DND-41 (cell line): ENCODE data around the gene SEMA6A.

Experiments
- ATAC-seq: fragments of 200-7000 bp; cut with Tn5 transposase; 3 replicates; pipeline ENCODE4 v1.9.1; 2021; ENCODE audit warnings: low read depth; ENCODE audit not compliant: insufficient read depth
- DNase-seq: peaks from one replicate; pipeline ENCODE4 v3.0.0-alpha.2; 2020
- H2AFZ ChIP-seq: 2 replicates; pipeline ENCODE4 v1.6.0; 2012; ENCODE audit warnings: low read depth, low read length
- H3K27ac ChIP-seq: 2 replicates; pipeline ENCODE4 v1.5.1; 2012; ENCODE audit warnings: low read length, inconsistent platforms
- H3K27me3 ChIP-seq: fragments of 200-600 bp; sonication (generic); 2 replicates; pipeline ENCODE4 v1.6.0; 2012; ENCODE audit warnings: low read length, mild to moderate bottlenecking, inconsistent platforms; ENCODE audit not compliant: insufficient read depth, poor library complexity
- H3K36me3 ChIP-seq: 2 replicates; pipeline ENCODE4 v1.5.1; 2012; ENCODE audit warnings: low read length, inconsistent platforms; ENCODE audit not compliant: insufficient read depth
- H3K4me1 ChIP-seq: 2 replicates; pipeline ENCODE4 v1.5.1; 2012; ENCODE audit warnings: mild to moderate bottlenecking, low read length; ENCODE audit not compliant: insufficient read depth
- H3K4me2 ChIP-seq: 2 replicates; pipeline ENCODE4 v1.6.0; 2012; ENCODE audit warnings: mild to moderate bottlenecking, moderate library complexity, low read length, inconsistent platforms; ENCODE audit not compliant: insufficient read depth
- H3K4me3 ChIP-seq, 2 experiments: fragments of 200-600 bp in 1 of 2; shearing (Covaris generic) in 1 of 2; 2 replicates each; pipeline ENCODE4 v1.5.1; 2012 to 2016; ENCODE audit warnings: inconsistent platforms in 2 of 2, low read length in 2 of 2, mild to moderate bottlenecking in 2 of 2, low read depth in 1 of 2, moderate library complexity in 1 of 2
- H3K79me2 ChIP-seq: 2 replicates; pipeline ENCODE4 v1.6.0; 2012; ENCODE audit warnings: low read length, inconsistent platforms; ENCODE audit not compliant: insufficient read depth
- H3K9ac ChIP-seq: 2 replicates; pipeline ENCODE4 v1.6.0; 2012; ENCODE audit warnings: low read depth, mild to moderate bottlenecking, inconsistent platforms, low read length, moderate library complexity
- H3K9me3 ChIP-seq: 2 replicates; pipeline ENCODE4 v1.5.1; 2012; ENCODE audit warnings: low read length, moderate library complexity, mild to moderate bottlenecking, inconsistent platforms; ENCODE audit not compliant: insufficient read depth, severe bottlenecking
- H4K20me1 ChIP-seq: 2 replicates; pipeline ENCODE4 v1.6.0; 2012; ENCODE audit warnings: low read length; ENCODE audit not compliant: insufficient read depth
- CTCF ChIP-seq: IDR thresholded peaks from 2 replicates; pipeline ENCODE4 v1.5.1; 2012; ENCODE audit warnings: borderline replicate concordance, low read length, moderate library complexity, mild to moderate bottlenecking; ENCODE audit not compliant: poor library complexity, severe bottlenecking; ENCODE audit errors: extremely low read depth
- EZH2 ChIP-seq: IDR thresholded peaks from 3 replicates; pipeline ENCODE4 v1.6.1; 2012; ENCODE audit warnings: borderline replicate concordance, low read depth, mild to moderate bottlenecking, moderate library complexity, low read length, inconsistent platforms; ENCODE audit not compliant: severe bottlenecking

SEMA6A gene

GRCh38 chr5:116484645-116485044 lies 90.0 kb downstream of the SEMA6A start:
- ATAC-seq (no peak), DNase-seq (no peak)
- H3K36me3 ChIP-seq: no peaks in the 10 kb centered on the region
- no peaks in the 10 kb centered on the region for H3K4me1 ChIP-seq
- H4K20me1 ChIP-seq: no peaks in the 10 kb centered on the region
- no peak overlapping the region for H3K4me3 ChIP-seq
- no peak overlapping the region for H3K9ac ChIP-seq
- H3K9me3 ChIP-seq: no peaks in the 10 kb centered on the region
- H2AFZ ChIP-seq: no peak overlapping the region
- H3K27ac ChIP-seq: no peak overlapping the region
- H3K79me2 ChIP-seq: no peaks in the 10 kb centered on the region
- H3K27me3 ChIP-seq: no peaks in the 10 kb centered on the region
- TF ChIP-seq EZH2 (no peak), CTCF (no peak)
- H3K4me2 ChIP-seq: no peak overlapping the region

GRCh38 chr5:116482394-116482793 lies 92.2 kb downstream of the SEMA6A start:
- H4K20me1 ChIP-seq: no peaks in the 10 kb centered on the region
- no peak overlapping the region for H3K4me3 ChIP-seq
- no peak overlapping the region for H3K9ac ChIP-seq
- H3K4me1 ChIP-seq: no peaks in the 10 kb centered on the region
- no peak overlapping the region for H3K27ac ChIP-seq
- H3K79me2 ChIP-seq: no peaks in the 10 kb centered on the region
- H2AFZ ChIP-seq: no peak overlapping the region
- no peak for ATAC-seq
- H3K27me3 ChIP-seq: no peaks in the 10 kb centered on the region
- no peak for TF ChIP-seq CTCF
- no peak for TF ChIP-seq EZH2
- no peaks in the 10 kb centered on the region for H3K9me3 ChIP-seq
- H3K4me2 ChIP-seq: no peak overlapping the region
- DNase-seq: no peak
- H3K36me3 ChIP-seq: no peaks in the 10 kb centered on the region

GRCh38 chr5:116480894-116481510 lies 93.6 kb downstream of the SEMA6A start:
- no peaks in the 10 kb centered on the region for H3K9me3 ChIP-seq
- no peak overlapping the region for H3K4me3 ChIP-seq
- ATAC-seq: no peak
- H3K4me2 ChIP-seq: no peak overlapping the region
- no peaks in the 10 kb centered on the region for H3K27me3 ChIP-seq
- no peak overlapping the region for H3K9ac ChIP-seq
- H4K20me1 ChIP-seq: no peaks in the 10 kb centered on the region
- H3K27ac ChIP-seq: no peak overlapping the region
- TF ChIP-seq EZH2: no peak
- TF ChIP-seq CTCF: no peak
- H2AFZ ChIP-seq: no peak overlapping the region
- DNase-seq: no peak
- H3K4me1 ChIP-seq: no peaks in the 10 kb centered on the region
- no peaks in the 10 kb centered on the region for H3K79me2 ChIP-seq
- no peaks in the 10 kb centered on the region for H3K36me3 ChIP-seq
